ENCODE measurements around the gene BORCS5.

DNA sequence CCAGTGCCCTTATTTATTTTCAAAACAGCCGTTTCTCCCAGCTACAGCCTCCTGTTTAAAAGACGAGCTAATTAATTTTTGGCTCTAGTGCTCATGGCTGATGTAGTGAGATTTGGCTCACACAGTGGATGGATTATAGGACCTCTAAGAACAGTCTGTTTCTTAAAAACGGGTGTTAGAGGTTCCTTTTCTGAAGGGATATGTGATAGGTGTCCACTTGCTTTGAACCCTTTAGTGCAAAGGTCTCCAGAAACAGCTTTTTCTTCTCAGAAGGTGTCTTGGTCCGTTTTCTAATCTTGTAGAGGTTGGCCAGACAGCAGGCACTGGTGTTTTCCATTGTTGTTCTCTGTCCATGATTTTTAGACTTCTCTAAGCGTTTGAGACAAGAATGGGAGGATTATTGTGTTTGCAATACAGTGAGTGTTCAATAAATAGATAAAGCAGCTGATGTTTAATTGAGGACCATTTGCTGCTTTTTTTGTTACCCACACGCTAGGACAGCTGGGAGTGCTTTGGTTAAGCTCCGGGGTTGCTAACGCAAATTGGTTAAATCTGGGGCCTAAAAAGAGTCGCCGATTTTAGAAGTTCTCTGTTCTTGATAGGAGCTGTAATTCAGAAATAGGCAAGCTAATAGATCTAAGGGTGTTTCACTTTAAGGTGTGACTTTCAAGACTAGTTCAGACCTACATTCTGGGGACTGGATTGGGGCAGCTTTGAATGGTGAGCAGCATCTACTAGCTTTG lies 1.0 kb downstream of the BORCS5 start:
- TF ChIP-seq, protein P1, sequence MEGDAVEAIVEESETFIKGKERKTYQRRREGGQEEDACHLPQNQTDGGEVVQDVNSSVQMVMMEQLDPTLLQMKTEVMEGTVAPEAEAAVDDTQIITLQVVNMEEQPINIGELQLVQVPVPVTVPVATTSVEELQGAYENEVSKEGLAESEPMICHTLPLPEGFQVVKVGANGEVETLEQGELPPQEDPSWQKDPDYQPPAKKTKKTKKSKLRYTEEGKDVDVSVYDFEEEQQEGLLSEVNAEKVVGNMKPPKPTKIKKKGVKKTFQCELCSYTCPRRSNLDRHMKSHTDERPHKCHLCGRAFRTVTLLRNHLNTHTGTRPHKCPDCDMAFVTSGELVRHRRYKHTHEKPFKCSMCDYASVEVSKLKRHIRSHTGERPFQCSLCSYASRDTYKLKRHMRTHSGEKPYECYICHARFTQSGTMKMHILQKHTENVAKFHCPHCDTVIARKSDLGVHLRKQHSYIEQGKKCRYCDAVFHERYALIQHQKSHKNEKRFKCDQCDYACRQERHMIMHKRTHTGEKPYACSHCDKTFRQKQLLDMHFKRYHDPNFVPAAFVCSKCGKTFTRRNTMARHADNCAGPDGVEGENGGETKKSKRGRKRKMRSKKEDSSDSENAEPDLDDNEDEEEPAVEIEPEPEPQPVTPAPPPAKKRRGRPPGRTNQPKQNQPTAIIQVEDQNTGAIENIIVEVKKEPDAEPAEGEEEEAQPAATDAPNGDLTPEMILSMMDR (IDR thresholded peaks at IDR 0.05) = no peak
- no peak for TF ChIP-seq POLR2A (IDR thresholded peaks at IDR 0.05)
